CD1c-positive myeloid dendritic cell (primary cell): Measurements from ENCODE around the gene FAM180B.

Experiments
- DNase-seq: peaks from one replicate; pipeline ENCODE4 v3.0.0-alpha.2; 2016; ENCODE audit errors: extremely low spot score

FAM180B gene

GRCh38 chr11:47566149-47566698, 20.3 kb upstream of the FAM180B start:
- peak; percentile 34 for DNase-seq

- no peak for DNase-seq
These were observed 16.8 kb upstream of the FAM180B start for GRCh38 chr11:47569646-47570045.

GRCh38 chr11:47570651-47571356, 15.7 kb upstream of the FAM180B start:
- peak; percentile 41 for DNase-seq

GRCh38 chr11:47571357-47571729, 15.1 kb upstream of the FAM180B start:
- DNase-seq, result no peak

GRCh38 chr11:47571895-47572294, 14.6 kb upstream of the FAM180B start:
- DNase-seq, result no peak

- DNase-seq, result no peak
These were observed 13.7 kb upstream of the FAM180B start for GRCh38 chr11:47572715-47573255.

- DNase-seq, result no peak
These were observed 13.2 kb upstream of the FAM180B start for GRCh38 chr11:47573321-47573720.

GRCh38 chr11:47577460-47578041, 8.9 kb upstream of the FAM180B start:
- no peak for DNase-seq

- DNase-seq, result peak; percentile 94
These were observed 7.7 kb upstream of the FAM180B start, which contains the start of the genes KBTBD4 and NDUFS3 for GRCh38 chr11:47578524-47579494. Gene KBTBD4, minus strand, starts transcription at chr11:47578970. Its CDS starts 19 bp downstream, at chr11:47578951. Gene NDUFS3, plus strand, starts transcription at chr11:47579074. Its CDS starts 18 bp downstream, at chr11:47579092.

- DNase-seq, result no peak
These were observed 2.6 kb upstream of the FAM180B start for GRCh38 chr11:47583844-47584243.

- DNase-seq, result peak; percentile 23
These were observed 700 bp downstream of the FAM180B start for GRCh38 chr11:47587039-47587716.

- peak; percentile 82 for DNase-seq
These were observed 1.3 kb downstream of the FAM180B start for GRCh38 chr11:47587723-47588326.

GRCh38 chr11:47589118-47589517, 2.6 kb downstream of the FAM180B start:
- DNase-seq, result no peak

- DNase-seq, result no peak
These were observed 3.1 kb downstream of the FAM180B start for GRCh38 chr11:47589584-47589976.

- no peak for DNase-seq
These were observed 3.7 kb downstream of the FAM180B start for GRCh38 chr11:47589977-47590861.

- DNase-seq, result no peak
These were observed 5.3 kb downstream of the FAM180B start for GRCh38 chr11:47591764-47592163.

- DNase-seq, result no peak
These were observed 5.8 kb downstream of the FAM180B start for GRCh38 chr11:47592251-47592650.

GRCh38 chr11:47592970-47593369, 6.5 kb downstream of the FAM180B start:
- DNase-seq, result no peak

- DNase-seq, result no peak
These were observed 7.0 kb downstream of the FAM180B start for GRCh38 chr11:47593492-47593933.
